Ramos (cell line): ENCODE data around the gene ERLEC1.
"Not testable (repeated sequence)": the region's sequence is repeated elsewhere in the genome, so short reads cannot be mapped to it uniquely, and the experiment has no call there.

Source experiments
- in situ Hi-C: fragments of 300-500 bp; cut with MboI; formaldehyde crosslinking; loops from one replicate; pipeline ENCODE4 v1.14.3; 2022; ENCODE audit warnings: low sequenced_read_pairs; ENCODE audit not compliant: unreplicated experiment

The ERLEC1 gene

DNA sequence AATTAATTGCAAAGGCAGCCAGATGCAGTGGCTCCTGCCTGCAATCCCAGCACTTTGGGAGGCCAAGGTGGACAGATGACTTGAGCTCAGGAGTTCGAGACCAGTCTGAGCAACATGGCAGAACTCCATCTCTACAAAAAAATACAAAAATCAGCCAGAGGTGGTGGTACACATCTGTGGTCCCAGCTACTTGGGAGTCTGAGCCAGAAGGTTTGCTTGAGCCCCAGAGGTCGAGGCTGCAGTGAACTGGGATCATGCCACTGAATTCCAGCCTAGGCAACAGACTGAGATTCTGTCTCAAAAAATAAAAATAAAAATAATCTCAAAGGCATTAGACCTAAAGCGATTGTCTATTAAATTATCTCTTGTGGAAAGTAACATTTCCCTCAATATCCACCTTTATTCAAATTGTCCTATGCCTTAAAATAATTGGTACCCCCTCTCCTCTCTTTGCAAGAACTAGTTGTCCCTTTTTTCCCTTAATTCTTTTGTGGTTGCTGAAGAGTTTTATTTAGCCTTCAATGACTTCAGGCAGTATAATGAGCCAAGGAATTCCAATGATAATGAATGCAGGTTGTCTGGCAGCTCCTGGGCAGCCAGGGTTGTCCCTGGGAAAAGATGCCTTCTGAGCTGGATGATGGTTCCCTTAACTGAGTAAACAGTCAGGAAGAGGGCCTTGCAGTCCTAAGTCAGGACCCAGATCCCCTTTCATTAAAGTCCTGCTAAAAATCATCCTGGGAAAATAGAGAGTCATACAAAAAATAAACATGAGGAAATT is 40.7 kb downstream of the ERLEC1 start:
- in situ Hi-C loops: no loop called here

DNA sequence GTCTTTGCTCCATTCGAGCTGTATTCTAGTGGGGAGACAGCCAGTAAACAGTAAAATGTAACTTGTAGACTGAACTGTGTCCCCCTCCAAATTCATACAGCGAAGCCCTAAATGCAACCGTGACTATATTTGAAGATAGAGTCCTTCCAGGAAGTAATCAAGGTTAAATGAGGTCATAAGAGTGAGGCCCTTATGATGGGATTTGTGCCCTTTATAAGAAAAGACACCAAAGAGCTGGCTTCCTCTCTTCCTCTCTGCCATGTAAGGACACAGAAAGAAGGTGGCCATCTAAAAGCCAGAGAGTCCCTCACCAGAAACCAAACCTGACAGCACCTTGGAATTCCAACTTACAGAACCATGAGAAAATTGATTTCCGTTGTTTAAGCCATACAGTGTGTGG is 41.5 kb downstream of the ERLEC1 start:
- in situ Hi-C loops: no loop called here

DNA sequence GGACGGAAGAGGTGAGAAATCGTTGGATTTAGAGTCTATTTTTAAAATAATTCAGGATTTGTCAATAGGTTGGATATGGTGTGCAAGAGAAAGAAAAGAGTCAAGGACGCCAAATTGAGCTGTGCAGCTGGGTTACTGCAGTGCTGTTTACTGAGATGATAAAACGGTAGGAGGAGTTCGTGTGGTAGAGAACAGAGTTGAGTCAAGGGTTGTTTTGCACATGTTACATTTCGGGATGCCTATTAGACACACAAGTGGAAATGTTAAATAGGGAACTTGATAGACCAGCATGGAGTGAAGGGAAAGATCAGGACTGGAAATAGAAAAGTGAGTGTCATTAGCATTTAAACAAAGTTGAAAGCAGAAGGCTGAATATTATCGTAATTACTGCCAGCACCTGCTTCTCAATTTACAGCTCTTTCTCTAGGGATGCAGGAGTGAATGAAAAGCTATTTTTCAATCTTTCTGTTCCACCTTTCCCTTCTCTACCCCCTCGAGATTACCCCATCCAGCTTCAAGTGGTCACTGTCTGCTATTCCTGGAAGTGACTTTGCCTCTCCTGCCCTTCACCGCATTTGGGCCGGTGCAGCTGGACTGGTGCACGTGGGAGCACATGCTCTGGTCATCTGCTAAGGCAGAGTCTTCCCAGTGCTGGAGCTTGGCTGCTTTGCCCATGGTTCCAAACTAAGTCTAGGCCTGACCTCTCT is 42.6 kb downstream of the ERLEC1 start:
- in situ Hi-C loops: no loop called here

DNA sequence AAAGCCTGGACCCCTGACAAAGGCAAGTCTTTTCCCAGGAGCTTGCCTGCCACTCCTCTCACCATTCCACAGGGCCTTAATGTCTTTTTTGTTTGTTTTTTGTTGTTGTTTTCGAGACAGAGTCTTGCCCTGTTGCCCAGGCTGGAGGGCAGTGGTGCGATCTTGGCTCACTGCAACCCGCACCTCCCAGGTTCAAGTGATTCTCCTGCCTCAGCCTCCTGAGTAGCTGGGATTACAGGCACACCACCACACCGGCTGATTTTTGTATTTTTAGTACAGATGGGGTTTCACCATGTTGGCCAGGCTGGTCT is 43.1 kb downstream of the ERLEC1 start:
- in situ Hi-C loops: not testable (repeated sequence)

DNA sequence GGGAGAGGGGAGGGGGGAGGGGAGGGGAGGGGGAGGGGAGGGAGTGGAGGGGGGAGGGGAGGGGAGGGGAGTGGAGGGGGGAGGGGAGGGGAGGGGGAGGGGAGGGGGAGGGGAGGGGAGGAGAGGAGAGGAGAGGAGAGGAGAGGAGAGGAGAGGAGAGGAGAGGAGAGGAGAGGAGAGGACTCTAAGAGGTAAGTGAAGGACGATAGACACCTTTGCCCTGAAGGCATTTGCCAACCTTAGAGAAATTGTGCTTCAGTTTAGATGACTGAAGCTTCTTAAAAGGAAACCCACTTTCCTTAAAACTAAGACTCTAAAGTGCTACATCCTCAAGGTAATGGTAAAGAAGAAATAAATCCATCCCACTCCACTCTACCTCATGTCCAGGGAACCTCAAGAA is 53.7 kb downstream of the ERLEC1 start:
- in situ Hi-C loops: no loop called here

DNA sequence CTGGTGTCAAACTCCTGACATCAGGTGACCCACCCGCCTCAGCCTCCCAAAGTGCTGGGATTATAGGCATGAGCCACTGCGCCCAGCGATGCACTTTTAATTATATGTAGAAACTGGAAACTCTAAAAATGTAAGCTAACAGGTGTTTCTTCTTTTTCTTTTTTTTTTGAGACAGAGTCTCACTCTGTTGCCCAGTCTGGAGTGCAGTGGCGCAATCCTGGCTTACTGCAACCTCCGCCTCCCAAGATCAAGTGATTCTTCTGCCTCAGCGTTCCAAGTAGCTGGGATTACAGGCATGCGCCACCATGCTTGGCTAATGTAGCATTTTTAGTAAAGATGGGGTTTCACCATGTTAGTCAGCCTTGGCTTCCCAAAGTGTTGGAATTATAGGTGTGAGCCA is 54.8 kb downstream of the ERLEC1 start:
- in situ Hi-C loops: not testable (repeated sequence)

DNA sequence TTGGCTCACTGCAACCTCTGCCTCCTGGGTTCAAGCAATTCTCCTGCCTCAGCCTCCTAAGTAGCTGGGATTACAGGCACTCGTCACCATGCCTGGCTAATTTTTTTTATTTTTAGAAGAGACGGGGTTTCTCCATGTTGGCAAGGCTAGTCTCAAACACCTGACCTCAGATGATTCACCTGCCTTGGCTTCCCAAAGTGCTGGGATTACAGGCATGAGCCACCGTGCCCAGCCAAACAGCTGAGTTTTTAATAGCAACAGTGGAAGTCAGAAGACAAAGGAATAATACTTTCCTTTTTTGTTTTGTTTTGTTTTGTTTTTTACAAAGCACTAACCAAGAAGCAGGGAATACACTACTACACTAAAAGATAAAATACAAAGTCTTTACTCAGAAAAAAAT is 56.0 kb downstream of the ERLEC1 start:
- in situ Hi-C loops: no loop called here

DNA sequence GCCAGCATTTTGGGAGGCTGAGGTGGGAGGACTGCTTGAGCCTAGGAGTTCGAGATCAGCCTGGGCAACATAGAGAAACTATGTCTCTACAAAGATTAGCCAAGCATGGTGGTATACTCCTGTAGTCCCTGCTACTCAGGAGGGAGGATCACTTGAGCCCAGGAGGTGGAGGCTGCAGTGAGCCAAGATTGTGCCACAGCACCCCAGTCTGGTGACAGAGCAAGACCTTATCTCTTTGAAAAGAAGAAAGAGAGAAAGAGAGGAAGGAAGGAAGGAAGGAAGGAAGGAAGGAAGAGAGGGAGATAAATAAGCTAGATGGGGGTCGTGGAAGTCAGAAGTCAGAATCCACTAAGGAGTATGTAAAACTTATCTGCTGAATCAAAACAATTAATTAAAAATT is 56.8 kb downstream of the ERLEC1 start:
- in situ Hi-C loops: no loop called here

DNA sequence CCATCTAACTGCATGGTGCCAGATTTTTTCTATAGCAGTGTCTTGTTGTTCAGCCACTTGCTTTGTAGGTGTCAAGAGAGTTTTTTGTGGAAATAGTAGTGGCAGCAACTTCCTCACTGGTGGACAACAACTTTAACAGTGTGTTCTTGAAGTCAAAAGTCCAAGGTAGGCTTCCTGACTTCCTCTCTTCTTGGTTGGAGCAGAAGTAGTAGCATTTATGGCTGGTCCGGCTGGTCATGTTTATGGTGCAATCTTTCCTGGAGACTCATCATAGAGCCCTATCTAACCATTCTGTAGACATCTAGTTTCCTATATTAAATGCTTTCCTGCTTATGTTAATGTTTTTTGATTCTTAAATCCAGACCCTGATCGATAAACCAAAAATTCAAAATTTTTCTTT is 61.2 kb downstream of the ERLEC1 start:
- in situ Hi-C loops: no loop called here

DNA sequence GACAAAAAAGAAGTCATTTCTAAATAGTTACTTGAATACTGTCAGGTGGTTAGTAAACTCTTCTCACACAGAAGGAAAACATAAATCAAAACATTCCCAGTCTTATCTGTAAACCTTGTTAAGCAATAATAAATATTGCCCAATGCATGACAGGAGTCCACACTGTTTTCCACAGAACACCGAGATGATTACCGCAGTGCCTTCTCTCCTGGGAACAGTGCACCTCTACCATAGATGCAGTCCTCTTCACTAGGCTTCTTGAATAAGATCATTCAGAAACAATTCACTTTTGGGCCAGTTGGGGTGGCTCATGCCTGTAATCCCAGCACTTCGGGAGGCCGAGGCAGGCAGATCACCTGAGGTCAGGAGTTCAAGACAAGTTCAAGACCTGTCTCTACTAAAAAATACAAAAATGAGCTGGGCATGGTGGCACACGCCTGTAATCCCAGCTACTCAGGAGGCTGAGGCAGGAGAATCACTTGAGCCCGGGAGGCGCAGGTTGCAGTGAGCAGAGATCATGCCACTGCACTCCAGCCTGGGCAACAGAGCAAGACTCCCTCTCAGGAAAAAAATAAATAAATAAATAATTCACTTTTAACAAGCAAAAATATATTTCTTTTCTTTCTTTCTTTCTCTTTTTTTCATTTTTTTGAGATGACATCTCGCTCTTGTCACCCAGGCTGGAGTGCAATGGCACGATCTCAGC is 64.4 kb downstream of the ERLEC1 start:
- in situ Hi-C loops: not testable (repeated sequence)

DNA sequence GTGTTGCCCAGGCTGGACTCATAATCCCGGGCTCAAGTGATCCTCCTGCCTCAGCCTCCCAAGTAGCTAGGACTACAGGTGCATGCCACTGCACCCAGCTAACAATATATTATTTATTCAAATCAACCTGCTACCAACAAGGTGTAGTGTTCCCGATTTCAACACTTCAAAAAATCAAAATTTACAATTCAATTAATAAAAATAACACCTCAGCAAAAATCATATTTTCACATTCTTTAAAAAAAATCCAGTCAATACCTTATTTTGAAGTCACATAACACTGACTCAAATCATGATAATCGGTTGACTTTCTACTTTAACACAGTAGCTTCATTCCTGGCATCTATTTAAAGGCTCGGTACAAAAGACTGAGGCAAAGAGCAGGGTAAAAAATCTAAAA is 65.7 kb downstream of the ERLEC1 start:
- in situ Hi-C loops: no loop called here

DNA sequence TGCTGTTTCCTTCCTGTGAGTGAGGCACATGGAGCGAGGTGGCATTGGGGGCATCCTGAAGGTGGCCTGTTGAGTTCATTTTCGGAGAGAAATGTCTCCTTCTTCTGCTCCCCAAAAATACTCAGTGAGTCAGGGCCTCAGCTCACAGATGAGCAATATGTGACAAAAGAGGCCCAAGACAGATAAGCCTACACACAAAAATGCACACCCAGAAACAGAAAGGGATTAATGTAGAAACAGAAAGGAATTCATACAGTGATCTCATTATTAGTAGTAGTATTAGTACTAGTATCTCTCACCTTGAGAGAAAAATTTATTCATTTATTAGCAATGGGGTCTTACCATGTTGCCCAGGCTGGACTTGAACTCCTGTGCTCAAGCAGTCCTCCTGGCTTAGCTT is 67.8 kb downstream of the ERLEC1 start:
- in situ Hi-C loops: no loop called here

DNA sequence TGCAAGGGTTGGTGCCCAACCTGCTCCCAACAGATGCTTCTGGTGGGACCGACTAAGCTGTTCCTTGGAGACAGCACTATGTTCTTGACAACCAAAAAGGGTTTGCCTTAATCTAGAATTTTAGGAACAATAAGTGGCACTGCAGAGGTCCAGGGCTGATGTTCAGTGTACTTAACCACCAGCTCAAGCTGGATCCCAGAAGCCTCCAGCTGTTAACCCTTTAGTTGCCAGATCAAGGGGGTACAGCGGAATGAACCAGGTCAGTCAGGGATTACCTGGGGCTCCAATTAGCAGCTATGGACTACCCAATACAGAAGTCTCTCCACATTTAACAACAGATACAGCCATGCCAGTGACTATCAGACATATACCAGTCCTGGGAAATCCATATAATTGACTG is 69.4 kb downstream of the ERLEC1 start:
- in situ Hi-C loops: no loop called here

DNA sequence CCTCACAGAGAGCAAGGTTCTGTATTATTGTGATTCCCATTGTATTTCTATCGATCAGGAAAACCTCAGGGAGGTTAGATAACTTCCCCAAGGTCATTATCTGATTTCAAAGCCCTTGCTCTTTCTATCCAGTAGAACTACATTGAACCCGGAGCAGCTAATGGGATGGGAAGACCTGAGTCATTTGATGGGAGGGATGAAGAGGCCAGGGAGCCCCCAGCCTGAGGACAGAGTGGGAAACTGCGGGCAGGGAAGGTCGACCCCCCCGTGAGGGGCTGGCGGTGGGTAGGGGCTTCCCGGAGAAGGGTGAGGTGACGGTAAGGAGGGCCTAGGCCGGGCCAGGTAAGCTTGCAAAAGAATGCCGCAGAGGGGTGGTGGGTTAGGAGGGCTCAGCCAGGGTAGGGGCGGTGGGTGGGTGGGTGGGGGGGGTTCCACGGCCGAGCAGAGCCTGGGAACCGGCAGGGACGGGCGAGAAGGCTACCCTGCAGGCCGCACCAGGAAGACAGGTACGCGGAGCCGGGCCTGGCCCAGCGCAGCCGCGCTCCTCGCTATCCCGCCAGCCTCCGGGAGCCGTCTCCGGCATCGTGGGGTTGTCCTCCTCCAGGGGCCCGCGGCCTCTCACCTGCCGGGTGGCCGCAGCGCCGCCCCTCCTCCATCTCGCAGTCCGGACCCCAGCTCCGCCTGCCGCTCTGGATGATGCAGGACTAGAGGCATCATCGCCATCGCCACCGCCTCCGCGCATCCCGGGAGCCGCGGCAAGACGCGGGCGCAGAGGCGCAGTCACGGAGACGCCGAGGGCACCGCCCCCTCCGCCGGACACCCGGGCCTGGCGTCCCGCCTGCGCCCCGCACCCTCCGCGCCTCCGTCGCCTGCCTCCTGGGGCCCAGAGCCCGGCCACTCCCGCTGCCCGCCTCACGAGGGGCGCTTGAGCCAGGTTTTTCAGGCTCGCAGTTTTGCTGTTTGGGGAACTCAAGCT is 72.7 kb downstream of the ERLEC1 start, which contains the start of gene GPR75:
Gene GPR75 (minus strand): TSS at position 762 of the 976 bp plus-strand sequence. CDS start 5,211 bp downstream, outside the sequence.
- in situ Hi-C loops: no loop called here

DNA sequence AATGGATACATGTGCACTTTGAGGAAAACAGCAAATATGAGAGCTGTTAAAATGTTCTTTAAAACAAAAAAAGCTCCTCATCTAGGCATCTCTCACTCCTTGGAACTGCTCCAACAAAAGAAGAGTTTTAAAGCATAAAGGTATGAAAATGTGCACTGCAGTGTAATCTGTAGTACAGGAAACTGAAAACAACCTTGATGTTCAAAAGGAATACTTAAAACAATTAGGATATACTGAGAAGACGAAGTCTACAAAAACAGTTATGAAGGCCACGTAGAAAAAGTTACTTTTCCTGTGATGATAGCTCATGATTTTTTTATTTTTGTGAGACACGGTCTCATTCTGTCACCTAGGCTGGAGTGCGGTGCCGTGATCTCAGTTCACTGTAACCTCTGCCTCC is 75.0 kb downstream of the ERLEC1 start:
- in situ Hi-C loops: no loop called here

DNA sequence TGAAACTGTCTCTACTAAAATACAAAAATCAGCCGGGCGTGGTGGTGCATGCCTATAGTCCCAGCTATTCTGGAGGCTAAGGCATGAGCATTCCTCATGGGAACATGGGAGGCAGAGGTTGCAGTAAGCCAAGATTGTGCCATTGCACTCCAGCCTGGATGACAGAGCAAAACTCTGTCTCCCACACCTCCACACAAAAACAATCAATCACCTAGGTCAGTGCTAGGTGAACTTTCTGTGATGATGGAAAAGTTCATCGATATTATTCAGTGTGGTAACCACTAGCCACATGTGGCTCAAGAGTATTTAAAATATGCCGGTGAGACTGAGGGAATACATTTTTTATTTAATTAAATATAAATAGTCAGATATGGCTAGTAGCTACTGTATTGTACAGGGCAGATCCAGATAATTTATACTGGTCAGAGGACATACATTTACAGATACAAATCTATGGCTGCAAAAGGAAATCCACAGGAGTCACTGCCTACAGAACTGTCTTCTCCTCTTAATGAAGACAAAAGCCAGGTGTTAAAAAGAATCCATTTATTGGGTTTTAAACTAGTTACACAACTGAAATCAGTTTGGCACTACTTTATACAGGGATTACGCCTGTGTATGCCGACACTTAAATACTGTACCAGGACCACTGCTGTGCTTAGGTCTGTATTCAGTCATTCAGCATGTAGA is 76.8 kb downstream of the ERLEC1 start:
- in situ Hi-C loops: no loop called here

DNA sequence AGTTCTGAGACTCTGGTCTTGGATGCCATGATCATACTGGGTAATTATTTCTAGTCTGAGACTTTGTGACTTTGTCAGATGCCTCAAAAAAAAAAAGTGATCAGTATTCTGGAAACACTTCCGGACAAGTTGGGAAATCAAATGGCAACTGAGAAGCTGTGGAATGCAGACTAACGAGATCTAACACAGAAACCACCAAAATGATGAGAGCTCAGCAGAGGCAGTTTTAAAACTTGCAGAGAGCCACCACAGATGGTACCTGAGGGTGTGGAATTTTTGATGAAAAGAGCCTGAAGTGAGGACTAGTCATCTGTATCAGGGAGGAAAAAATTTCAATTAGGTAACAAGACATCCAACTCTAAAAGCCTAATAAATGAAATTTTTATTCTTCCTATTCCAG is 78.4 kb downstream of the ERLEC1 start:
- in situ Hi-C loops: no loop called here

DNA sequence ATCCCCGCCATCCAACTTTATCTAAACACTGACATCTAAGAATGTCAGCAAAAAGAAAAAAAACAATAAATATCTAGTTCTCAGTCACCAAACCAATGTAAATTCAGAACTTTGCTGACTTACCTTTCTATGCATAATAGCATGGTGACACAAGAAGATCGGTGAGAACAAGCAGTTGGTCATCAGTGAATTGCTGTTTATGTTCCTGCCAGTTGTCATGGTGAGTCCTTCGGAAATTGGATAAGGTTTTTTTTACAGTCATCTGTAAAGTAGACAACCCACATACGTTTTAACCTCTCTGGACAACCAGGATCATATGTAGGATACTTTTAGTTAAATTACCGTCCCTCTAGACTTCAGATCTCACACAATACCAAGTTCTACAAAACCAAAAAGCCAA is 79.1 kb downstream of the ERLEC1 start:
- in situ Hi-C loops: no loop called here

DNA sequence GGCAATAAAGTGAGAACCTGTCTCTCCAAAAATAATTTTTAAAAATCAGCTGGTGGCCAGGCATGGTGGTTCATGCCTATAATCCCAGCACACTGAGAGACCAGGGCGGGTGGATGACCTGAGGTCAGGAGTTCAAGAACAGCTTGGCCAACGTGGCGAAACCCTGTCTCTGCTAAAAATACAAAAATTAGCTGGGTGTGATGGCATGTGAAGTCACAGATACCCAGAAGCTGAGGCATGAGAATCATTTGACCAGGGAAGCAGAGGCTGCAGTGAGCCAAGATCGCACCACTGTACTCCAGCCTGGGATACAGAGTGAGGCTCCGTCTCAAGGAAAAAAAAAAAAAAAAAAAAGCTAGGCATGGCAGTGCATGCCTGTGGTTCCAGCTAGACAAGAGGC is 80.3 kb downstream of the ERLEC1 start:
- in situ Hi-C loops: no loop called here

DNA sequence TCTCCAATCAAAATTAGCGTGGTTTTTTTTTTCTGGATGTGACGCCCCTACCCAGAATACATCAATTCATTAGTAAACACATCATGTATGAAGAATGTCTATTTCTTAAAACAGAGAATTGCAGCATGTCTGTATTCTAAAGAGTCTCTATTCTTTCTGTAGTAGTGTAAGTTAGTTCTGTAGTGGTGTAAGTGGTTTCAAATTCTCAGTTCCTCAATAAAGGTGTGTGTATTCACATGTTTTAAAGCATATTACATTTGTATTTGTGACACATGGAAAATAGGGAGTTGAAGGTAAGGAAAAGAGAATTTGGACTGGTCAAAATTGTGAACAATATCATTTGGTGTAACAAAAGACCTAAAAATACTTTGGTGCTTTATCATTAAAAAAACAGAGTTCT is 80.9 kb downstream of the ERLEC1 start:
- in situ Hi-C loops: no loop called here
